ENCODE data around the gene PRDX6.
"Not testable (repeated sequence)": the region's sequence is repeated elsewhere in the genome, so short reads cannot be mapped to it uniquely, and the experiment has no call there.

The PRDX6 gene

DNA sequence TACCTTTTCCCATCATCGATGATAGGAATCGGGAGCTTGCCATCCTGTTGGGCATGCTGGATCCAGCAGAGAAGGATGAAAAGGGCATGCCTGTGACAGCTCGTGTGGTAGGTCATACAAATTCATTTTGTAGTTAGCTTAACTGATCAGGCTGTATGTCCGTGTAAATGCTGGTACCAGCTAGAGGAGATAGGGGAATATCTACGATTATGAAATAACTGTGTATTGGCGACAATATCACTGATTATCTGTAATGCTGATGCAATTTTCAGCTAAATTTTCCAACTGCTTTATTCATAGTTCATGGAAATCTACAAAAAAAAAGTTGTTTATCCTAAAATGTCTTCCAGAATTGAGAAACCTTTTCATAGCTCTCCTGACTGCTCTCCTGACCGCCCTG lies 8.3 kb downstream of the PRDX6 start:
- Histone ChIP-seq H3K4me3 (replicated peaks; ENCODE audit: low read depth, low read length) (no peak overlapping the region), H3K36me3 (ENCODE audit: control insufficient read depth, insufficient read depth, low read length) (peaks cover 18% of the 10 kb centered on the region), H3K27me3 (replicated peaks; ENCODE audit: control insufficient read depth, insufficient read depth, low read length) (no peaks in the 10 kb centered on the region)
- no peak for DNase-seq (ENCODE audit: extremely low read depth, insufficient read length)
- TF ChIP-seq, protein P1, sequence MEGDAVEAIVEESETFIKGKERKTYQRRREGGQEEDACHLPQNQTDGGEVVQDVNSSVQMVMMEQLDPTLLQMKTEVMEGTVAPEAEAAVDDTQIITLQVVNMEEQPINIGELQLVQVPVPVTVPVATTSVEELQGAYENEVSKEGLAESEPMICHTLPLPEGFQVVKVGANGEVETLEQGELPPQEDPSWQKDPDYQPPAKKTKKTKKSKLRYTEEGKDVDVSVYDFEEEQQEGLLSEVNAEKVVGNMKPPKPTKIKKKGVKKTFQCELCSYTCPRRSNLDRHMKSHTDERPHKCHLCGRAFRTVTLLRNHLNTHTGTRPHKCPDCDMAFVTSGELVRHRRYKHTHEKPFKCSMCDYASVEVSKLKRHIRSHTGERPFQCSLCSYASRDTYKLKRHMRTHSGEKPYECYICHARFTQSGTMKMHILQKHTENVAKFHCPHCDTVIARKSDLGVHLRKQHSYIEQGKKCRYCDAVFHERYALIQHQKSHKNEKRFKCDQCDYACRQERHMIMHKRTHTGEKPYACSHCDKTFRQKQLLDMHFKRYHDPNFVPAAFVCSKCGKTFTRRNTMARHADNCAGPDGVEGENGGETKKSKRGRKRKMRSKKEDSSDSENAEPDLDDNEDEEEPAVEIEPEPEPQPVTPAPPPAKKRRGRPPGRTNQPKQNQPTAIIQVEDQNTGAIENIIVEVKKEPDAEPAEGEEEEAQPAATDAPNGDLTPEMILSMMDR (IDR thresholded peaks at IDR 0.05; ENCODE audit: insufficient read depth, low read length, poor library complexity, severe bottlenecking) = no peak

DNA sequence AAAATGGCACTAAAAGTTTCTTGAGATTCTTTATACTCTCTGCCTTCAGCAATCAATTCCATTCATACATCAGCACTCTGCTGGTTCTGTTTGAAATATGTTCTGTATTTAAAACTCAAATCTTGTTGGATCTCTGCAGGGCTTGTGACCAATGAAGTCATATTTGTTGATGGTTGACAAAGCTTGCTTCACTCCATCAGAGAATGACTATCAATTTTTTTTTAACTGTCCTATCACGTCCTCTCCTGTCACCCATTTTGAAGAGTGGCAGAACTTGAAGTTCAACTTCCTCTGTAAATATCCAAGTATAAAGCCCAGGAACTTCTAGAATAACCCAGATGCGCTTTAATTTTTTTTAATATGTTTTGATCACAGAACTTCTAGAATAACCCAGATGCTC lies 10.9 kb downstream of the PRDX6 start:
- no peak for DNase-seq (ENCODE audit: extremely low read depth, insufficient read length)
- H3K27me3 ChIP-seq (replicated peaks; ENCODE audit: control insufficient read depth, insufficient read depth, low read length) = no peaks in the 10 kb centered on the region
- TF ChIP-seq, protein P1 (IDR thresholded peaks at IDR 0.05; ENCODE audit: insufficient read depth, low read length, poor library complexity, severe bottlenecking) = no peak
- H3K36me3 ChIP-seq (ENCODE audit: control insufficient read depth, insufficient read depth, low read length) = peaks cover 13% of the 10 kb centered on the region
- H3K4me3 ChIP-seq (replicated peaks; ENCODE audit: low read depth, low read length) = no peak overlapping the region

DNA sequence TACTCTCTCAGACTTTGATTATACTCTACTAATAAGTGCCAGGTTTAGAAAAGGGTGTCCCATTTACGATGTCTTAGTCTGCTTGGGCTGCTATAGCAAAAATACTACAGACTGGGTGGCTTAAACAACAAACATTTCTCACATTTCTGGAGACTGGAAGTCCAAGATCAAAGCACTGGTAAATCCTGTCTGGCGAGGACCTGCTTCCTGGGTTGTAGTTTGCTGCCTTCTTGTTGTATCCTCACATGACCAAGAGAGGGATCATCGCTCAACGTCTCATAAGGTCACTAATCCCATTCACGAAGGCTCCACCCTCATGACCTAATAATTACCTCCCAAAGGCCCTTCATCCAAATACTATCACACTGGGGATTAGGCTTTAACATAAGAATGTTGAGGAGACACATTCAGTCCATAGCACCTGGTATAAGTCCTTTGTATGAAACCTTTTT lies 12.0 kb downstream of the PRDX6 start:
- DNase-seq (ENCODE audit: extremely low read depth, insufficient read length) = no peak
- no peaks in the 10 kb centered on the region for H3K27me3 ChIP-seq (replicated peaks; ENCODE audit: control insufficient read depth, insufficient read depth, low read length)
- TF ChIP-seq, protein P1 (IDR thresholded peaks at IDR 0.05; ENCODE audit: insufficient read depth, low read length, poor library complexity, severe bottlenecking) = no peak
- H3K4me3 ChIP-seq (replicated peaks; ENCODE audit: low read depth, low read length) = no peak overlapping the region
- peaks cover 13% of the 10 kb centered on the region for H3K36me3 ChIP-seq (ENCODE audit: control insufficient read depth, insufficient read depth, low read length)

DNA sequence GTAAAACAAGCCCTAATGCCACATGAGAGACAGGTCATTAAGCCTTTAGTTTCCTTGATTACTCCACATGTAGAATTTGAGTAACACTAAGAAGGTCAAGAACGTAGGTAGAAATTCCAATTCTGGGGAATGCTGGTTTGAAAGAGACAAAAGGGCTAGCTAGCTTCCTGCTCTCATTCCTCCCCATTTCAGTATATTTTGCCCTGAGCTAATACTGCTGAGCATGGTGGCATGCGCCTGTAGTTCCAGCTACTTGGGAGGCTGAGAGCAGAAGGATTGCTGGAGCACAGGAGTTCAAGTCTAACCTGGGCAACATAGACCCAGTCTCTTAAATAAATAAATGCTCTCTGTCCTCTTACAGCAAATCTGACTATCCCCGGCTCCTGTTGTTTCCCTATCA lies 12.8 kb downstream of the PRDX6 start:
- Histone ChIP-seq H3K27me3 (replicated peaks; ENCODE audit: control insufficient read depth, insufficient read depth, low read length) (no peaks in the 10 kb centered on the region), H3K4me3 (replicated peaks; ENCODE audit: low read depth, low read length) (no peak overlapping the region), H3K36me3 (ENCODE audit: control insufficient read depth, insufficient read depth, low read length) (peaks cover 13% of the 10 kb centered on the region)
- no peak for DNase-seq (ENCODE audit: extremely low read depth, insufficient read length)
- TF ChIP-seq, protein P1 (IDR thresholded peaks at IDR 0.05; ENCODE audit: insufficient read depth, low read length, poor library complexity, severe bottlenecking) = no peak

DNA sequence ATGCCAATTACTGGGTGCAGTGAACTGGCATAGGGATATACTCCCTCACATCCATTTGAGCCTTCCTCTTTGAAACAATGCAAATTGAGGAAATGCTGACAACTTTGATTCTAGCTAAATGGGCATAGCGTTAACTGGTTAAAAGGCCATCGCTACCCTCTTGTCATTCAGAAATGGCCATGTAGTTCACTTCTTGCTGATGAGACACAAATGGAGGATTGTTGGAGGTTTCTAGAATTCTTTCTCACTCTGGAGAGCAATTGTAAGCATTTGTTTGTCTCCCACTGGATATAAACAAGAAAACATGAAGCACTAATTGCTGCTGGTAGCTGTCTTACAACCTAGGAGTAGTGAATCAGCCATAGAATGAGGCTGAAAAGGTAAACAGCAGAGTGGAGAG lies 14.4 kb downstream of the PRDX6 start:
- TF ChIP-seq, protein P1 (IDR thresholded peaks at IDR 0.05; ENCODE audit: insufficient read depth, low read length, poor library complexity, severe bottlenecking) = no peak
- peaks cover 10% of the 10 kb centered on the region for H3K36me3 ChIP-seq (ENCODE audit: control insufficient read depth, insufficient read depth, low read length)
- DNase-seq (ENCODE audit: extremely low read depth, insufficient read length) = no peak
- H3K27me3 ChIP-seq (replicated peaks; ENCODE audit: control insufficient read depth, insufficient read depth, low read length) = no peaks in the 10 kb centered on the region
- no peak overlapping the region for H3K4me3 ChIP-seq (replicated peaks; ENCODE audit: low read depth, low read length)

DNA sequence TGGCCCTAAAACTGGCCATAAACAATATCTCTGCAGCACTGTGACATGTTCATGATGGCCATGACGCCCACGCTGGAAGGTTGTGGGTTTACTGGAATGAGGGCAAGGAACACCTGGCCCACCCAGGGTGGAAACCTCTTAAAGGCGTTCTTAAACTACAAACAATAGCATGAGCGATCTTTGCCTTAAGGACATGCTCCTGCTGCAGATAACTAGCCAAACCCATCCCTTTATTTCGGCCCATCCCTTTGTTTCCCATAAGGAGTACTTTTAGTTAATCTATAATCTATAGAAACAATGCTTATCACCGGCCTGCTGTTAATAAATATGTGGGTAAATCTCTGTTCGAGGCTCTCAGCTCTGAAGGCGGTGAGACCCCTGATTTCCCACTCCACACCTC lies 16.0 kb downstream of the PRDX6 start:
- not testable (repeated sequence) for DNase-seq (ENCODE audit: extremely low read depth, insufficient read length); H3K4me3 ChIP-seq (replicated peaks; ENCODE audit: low read depth, low read length); H3K27me3 ChIP-seq (replicated peaks; ENCODE audit: control insufficient read depth, insufficient read depth, low read length); H3K36me3 ChIP-seq (ENCODE audit: control insufficient read depth, insufficient read depth, low read length)
